ENCODE data around the gene XRRA1. TPM values are rescaled to one million over a fixed set of nuclear protein-coding genes. Genes with fewer than 3 reads are reported as not detected.

XRRA1 gene
- total RNA-seq, 1 donor from 2014 or later: 7.0 TPM

GRCh38 chr11:74988541-74989259 lies 39.8 kb upstream of the XRRA1 start, which contains the start of gene NEU3:
TSS of gene NEU3 (plus strand) at chr11:74988933. CDS start at chr11:74989061, 128 bp downstream.
- DNase-seq: peak; percentile 82
- TF ChIP-seq CTCF (IDR thresholded peaks at IDR 0.05; ENCODE audit: borderline replicate concordance): no peak
- H3K27me3 ChIP-seq (ENCODE audit: low read depth): no peaks in the 10 kb centered on the region
- H3K4me1 ChIP-seq: peaks cover 19% of the 10 kb centered on the region
- H3K36me3 ChIP-seq: no peaks in the 10 kb centered on the region
- H3K9me3 ChIP-seq (replicated peaks): no peaks in the 10 kb centered on the region
- peak within 1 kb of the TSS; percentile 67 for H3K27ac ChIP-seq (replicated peaks)
- intact Hi-C loops (cut with micrococcal nuclease): no loop called here
- peak within 1 kb of the TSS; percentile 73 for H3K4me3 ChIP-seq

GRCh38 chr11:74984730-74985129 lies 35.8 kb upstream of the XRRA1 start:
- peaks cover 13% of the 10 kb centered on the region for H3K36me3 ChIP-seq
- no peak overlapping the region for H3K27ac ChIP-seq (replicated peaks)
- no peaks in the 10 kb centered on the region for H3K9me3 ChIP-seq (replicated peaks)
- H3K27me3 ChIP-seq (ENCODE audit: low read depth): no peaks in the 10 kb centered on the region
- no peak for DNase-seq
- no peak for TF ChIP-seq CTCF (IDR thresholded peaks at IDR 0.05; ENCODE audit: borderline replicate concordance)
- H3K4me1 ChIP-seq: peaks cover 24% of the 10 kb centered on the region
- intact Hi-C loops (cut with micrococcal nuclease): no loop called here
- no peak overlapping the region for H3K4me3 ChIP-seq

- H3K9me3 ChIP-seq (replicated peaks): no peaks in the 10 kb centered on the region
- DNase-seq: no peak
- H3K27ac ChIP-seq (replicated peaks): no peak overlapping the region
- TF ChIP-seq CTCF (IDR thresholded peaks at IDR 0.05; ENCODE audit: borderline replicate concordance): no peak
- H3K36me3 ChIP-seq: peaks cover 19% of the 10 kb centered on the region
- H3K27me3 ChIP-seq (ENCODE audit: low read depth): no peaks in the 10 kb centered on the region
- intact Hi-C loops (cut with micrococcal nuclease): no loop called here
- peaks cover 18% of the 10 kb centered on the region for H3K4me1 ChIP-seq
- H3K4me3 ChIP-seq: no peak overlapping the region
Observed at GRCh38 chr11:74984070-74984469, 35.2 kb upstream of the XRRA1 start.

GRCh38 chr11:74981888-74982287 lies 33.0 kb upstream of the XRRA1 start:
- no peaks in the 10 kb centered on the region for H3K9me3 ChIP-seq (replicated peaks)
- no peak overlapping the region for H3K27ac ChIP-seq (replicated peaks)
- no peaks in the 10 kb centered on the region for H3K27me3 ChIP-seq (ENCODE audit: low read depth)
- H3K36me3 ChIP-seq: peaks cover 34% of the 10 kb centered on the region
- no peak overlapping the region for H3K4me3 ChIP-seq
- intact Hi-C loops (cut with micrococcal nuclease): no loop called here
- no peak for DNase-seq
- peaks cover 7% of the 10 kb centered on the region for H3K4me1 ChIP-seq
- no peak for TF ChIP-seq CTCF (IDR thresholded peaks at IDR 0.05; ENCODE audit: borderline replicate concordance)

GRCh38 chr11:74980634-74981033 lies 31.7 kb upstream of the XRRA1 start:
- peaks cover 45% of the 10 kb centered on the region for H3K36me3 ChIP-seq
- intact Hi-C loops (cut with micrococcal nuclease): no loop called here
- no peak for TF ChIP-seq CTCF (IDR thresholded peaks at IDR 0.05; ENCODE audit: borderline replicate concordance)
- DNase-seq: no peak
- peaks cover 7% of the 10 kb centered on the region for H3K4me1 ChIP-seq
- H3K4me3 ChIP-seq: no peak overlapping the region
- H3K27me3 ChIP-seq (ENCODE audit: low read depth): no peaks in the 10 kb centered on the region
- H3K27ac ChIP-seq (replicated peaks): no peak overlapping the region
- H3K9me3 ChIP-seq (replicated peaks): no peaks in the 10 kb centered on the region

Data from left ventricle myocardium inferior (tissue), 1 donor.